ENCODE measurements around the gene GPR15.

GPR15 gene

GRCh38 chr3:98532275-98532637, 478 bp downstream of the GPR15 start:
- DNase-seq, result no peak

GRCh38 chr3:98532709-98533571, 1.2 kb downstream of the GPR15 start:
- no peak for DNase-seq

GRCh38 chr3:98534168-98534567, 2.4 kb downstream of the GPR15 start:
- DNase-seq, result no peak

GRCh38 chr3:98534734-98535133, 3.0 kb downstream of the GPR15 start:
- no peak for DNase-seq

- no peak for DNase-seq
Observed at GRCh38 chr3:98536456-98537017, 4.8 kb downstream of the GPR15 start.

GRCh38 chr3:98540346-98540745, 8.6 kb downstream of the GPR15 start:
- no peak for DNase-seq

GRCh38 chr3:98541695-98542094, 9.9 kb downstream of the GPR15 start:
- DNase-seq, result no peak

GRCh38 chr3:98542623-98543022, 10.8 kb downstream of the GPR15 start:
- DNase-seq, result no peak

GRCh38 chr3:98545940-98546339, 14.2 kb downstream of the GPR15 start:
- DNase-seq, result no peak

GRCh38 chr3:98548544-98548943, 16.8 kb downstream of the GPR15 start:
- DNase-seq, result no peak

- no peak for DNase-seq
Observed at GRCh38 chr3:98550833-98551232, 19.1 kb downstream of the GPR15 start.

GRCh38 chr3:98551236-98551635, 19.5 kb downstream of the GPR15 start:
- no peak for DNase-seq

- no peak for DNase-seq
Observed at GRCh38 chr3:98551754-98552153, 20.0 kb downstream of the GPR15 start.

GRCh38 chr3:98552232-98553020, 20.6 kb downstream of the GPR15 start:
- DNase-seq, result no peak

- no peak for DNase-seq
Observed at GRCh38 chr3:98553021-98553563, 21.3 kb downstream of the GPR15 start.

- DNase-seq, result no peak
Observed at GRCh38 chr3:98553753-98554152, 22.0 kb downstream of the GPR15 start.

- DNase-seq, result no peak
Observed at GRCh38 chr3:98554580-98554979, 22.8 kb downstream of the GPR15 start.

- DNase-seq, result no peak
Observed at GRCh38 chr3:98555025-98555379, 23.2 kb downstream of the GPR15 start.

GRCh38 chr3:98556164-98557130, 24.7 kb downstream of the GPR15 start:
- no peak for DNase-seq

- no peak for DNase-seq
Observed at GRCh38 chr3:98557324-98558010, 25.7 kb downstream of the GPR15 start.

- DNase-seq, result no peak
Observed at GRCh38 chr3:98558100-98558827, 26.5 kb downstream of the GPR15 start.

Data from COR-L47 (cell line).